GM12878 (cell line): ENCODE data around the gene LRRC2.

ENCODE experiments used
- BACH1 ChIP-seq: fragments of 450-650 bp; IDR thresholded peaks from 2 replicates; pipeline ENCODE4 v1.6.1; 2017; ENCODE audit warnings: mild to moderate bottlenecking, borderline replicate concordance
- BHLHE40 ChIP-seq, 2 experiments: fragments of 450-650 bp in 1 of 2; IDR thresholded peaks; 2 replicates each; pipeline ENCODE4 v1.6.1; 2011 to 2017; ENCODE audit warnings: low read depth in 2 of 2, borderline replicate concordance in 1 of 2, improper control_type of control experiment in 1 of 2, low read length in 1 of 2, mild to moderate bottlenecking in 1 of 2
- FOXM1 ChIP-seq: IDR thresholded peaks from 2 replicates; pipeline ENCODE4 v1.6.1; 2012; ENCODE audit warnings: low read depth, mild to moderate bottlenecking, inconsistent platforms, low read length, moderate library complexity
- MEF2A ChIP-seq: IDR thresholded peaks from 2 replicates; pipeline ENCODE4 v1.6.1; 2011; ENCODE audit warnings: low read depth, mild to moderate bottlenecking, low read length, moderate library complexity; ENCODE audit not compliant: insufficient read depth
- NKRF ChIP-seq: fragments of 450-650 bp; conservative IDR thresholded peaks from 2 replicates; pipeline ENCODE4 v1.6.1; 2017; ENCODE audit warnings: mild to moderate bottlenecking, moderate library complexity
- NRF1 ChIP-seq: conservative IDR thresholded peaks from 2 replicates; pipeline ENCODE4 v1.6.1; 2011; ENCODE audit warnings: mild to moderate bottlenecking, low read depth, low read length, improper control_type of control experiment
- PBX3 ChIP-seq: IDR thresholded peaks from 2 replicates; pipeline ENCODE4 v1.6.1; 2011; ENCODE audit warnings: mild to moderate bottlenecking, low read depth, low read length, moderate library complexity; ENCODE audit not compliant: insufficient replicate concordance
- POLR2A ChIP-seq: IDR thresholded peaks from 2 replicates; pipeline ENCODE4 v1.6.1; 2011; ENCODE audit warnings: low read depth, mild to moderate bottlenecking, low read length
- SIN3A ChIP-seq: IDR thresholded peaks from 2 replicates; pipeline ENCODE4 v1.6.1; 2012; ENCODE audit warnings: low read depth, low read length, improper control_type of control experiment
- SP1 ChIP-seq: IDR thresholded peaks from one replicate; pipeline ENCODE4 v1.6.1; 2011; ENCODE audit warnings: low read depth, low read length
- TCF7 ChIP-seq: IDR thresholded peaks from 2 replicates; pipeline ENCODE4 v1.6.1; 2014; ENCODE audit warnings: antibody characterized with exemption, borderline replicate concordance
- ZNF622 ChIP-seq: fragments of 450-650 bp; IDR thresholded peaks from 2 replicates; pipeline ENCODE4 v1.6.1; 2017; ENCODE audit warnings: mild to moderate bottlenecking, inconsistent platforms
- TF ChIP-seq, protein P1 (sequence below): IDR thresholded peaks from 2 replicates; pipeline ENCODE4 v1.6.1; 2011; ENCODE audit warnings: low read depth, mild to moderate bottlenecking, low read length, moderate library complexity, borderline replicate concordance; ENCODE audit errors: extremely low read depth
- TF ChIP-seq, protein P2 (sequence below), 3 experiments: IDR thresholded peaks in 2 of 3; conservative IDR thresholded peaks in 1 of 3; 2 replicates each; pipeline ENCODE4 v1.5.1; 2011; ENCODE audit warnings: low read depth in 3 of 3, low read length in 3 of 3, mild to moderate bottlenecking in 3 of 3, control low read depth in 2 of 3, moderate library complexity in 2 of 3, inconsistent platforms in 1 of 3, mixed read lengths in 1 of 3; ENCODE audit not compliant: control insufficient read depth in 2 of 3, insufficient read depth in 1 of 3; ENCODE audit errors: extremely low read depth in 1 of 3

GRCh38 chr3:46615050-46615775 is 49.1 kb upstream of the LRRC2 start:
- no peak for TF ChIP-seq FOXM1
- TF ChIP-seq BACH1: no peak
- TF ChIP-seq PBX3: no peak
- no peak for TF ChIP-seq SP1
- no peak for TF ChIP-seq ZNF622
- no peak for TF ChIP-seq NRF1
- TF ChIP-seq, protein P1, sequence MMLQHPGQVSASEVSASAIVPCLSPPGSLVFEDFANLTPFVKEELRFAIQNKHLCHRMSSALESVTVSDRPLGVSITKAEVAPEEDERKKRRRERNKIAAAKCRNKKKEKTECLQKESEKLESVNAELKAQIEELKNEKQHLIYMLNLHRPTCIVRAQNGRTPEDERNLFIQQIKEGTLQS: no peak
- no peak for TF ChIP-seq POLR2A
- no peak for TF ChIP-seq NKRF
- TF ChIP-seq MEF2A: no peak
- TF ChIP-seq, protein P2, sequence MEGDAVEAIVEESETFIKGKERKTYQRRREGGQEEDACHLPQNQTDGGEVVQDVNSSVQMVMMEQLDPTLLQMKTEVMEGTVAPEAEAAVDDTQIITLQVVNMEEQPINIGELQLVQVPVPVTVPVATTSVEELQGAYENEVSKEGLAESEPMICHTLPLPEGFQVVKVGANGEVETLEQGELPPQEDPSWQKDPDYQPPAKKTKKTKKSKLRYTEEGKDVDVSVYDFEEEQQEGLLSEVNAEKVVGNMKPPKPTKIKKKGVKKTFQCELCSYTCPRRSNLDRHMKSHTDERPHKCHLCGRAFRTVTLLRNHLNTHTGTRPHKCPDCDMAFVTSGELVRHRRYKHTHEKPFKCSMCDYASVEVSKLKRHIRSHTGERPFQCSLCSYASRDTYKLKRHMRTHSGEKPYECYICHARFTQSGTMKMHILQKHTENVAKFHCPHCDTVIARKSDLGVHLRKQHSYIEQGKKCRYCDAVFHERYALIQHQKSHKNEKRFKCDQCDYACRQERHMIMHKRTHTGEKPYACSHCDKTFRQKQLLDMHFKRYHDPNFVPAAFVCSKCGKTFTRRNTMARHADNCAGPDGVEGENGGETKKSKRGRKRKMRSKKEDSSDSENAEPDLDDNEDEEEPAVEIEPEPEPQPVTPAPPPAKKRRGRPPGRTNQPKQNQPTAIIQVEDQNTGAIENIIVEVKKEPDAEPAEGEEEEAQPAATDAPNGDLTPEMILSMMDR (IDR thresholded peaks at IDR 0.05 in 2 of 3, conservative IDR thresholded peaks at IDR 0.05 in 1 of 3; ENCODE audit: control insufficient read depth in 2 of 3, extremely low read depth in 1 of 3, insufficient read depth in 1 of 3, low read depth in 3 of 3, low read length in 3 of 3): no peak
- TF ChIP-seq TCF7: no peak
- TF ChIP-seq BHLHE40 (IDR thresholded peaks at IDR 0.05; ENCODE audit: borderline replicate concordance in 1 of 2, low read depth in 2 of 2, low read length in 1 of 2): no peak
- no peak for TF ChIP-seq SIN3A
